ENCODE data around the gene ANKFY1.

DNA sequence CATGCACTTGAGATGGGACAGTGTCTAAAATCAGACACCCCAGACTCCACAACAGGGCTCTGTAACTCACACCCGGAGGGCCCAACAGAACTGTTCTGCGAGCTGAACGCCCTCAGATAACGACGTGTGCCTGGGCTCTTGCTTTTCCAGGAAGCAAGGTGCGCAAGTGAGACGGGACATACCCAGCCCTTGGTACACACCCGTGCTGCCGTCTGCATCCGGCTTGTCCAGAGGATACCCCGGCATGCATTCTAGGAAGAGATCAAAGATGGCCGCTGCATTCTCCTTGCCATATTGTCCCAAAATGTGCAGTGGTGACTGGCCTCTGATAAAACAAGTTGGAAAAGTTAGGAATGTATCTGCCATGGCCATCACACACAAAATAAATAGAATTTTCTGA, 91.4 kb downstream of the ANKFY1 start:
- TF ChIP-seq, protein P1, sequence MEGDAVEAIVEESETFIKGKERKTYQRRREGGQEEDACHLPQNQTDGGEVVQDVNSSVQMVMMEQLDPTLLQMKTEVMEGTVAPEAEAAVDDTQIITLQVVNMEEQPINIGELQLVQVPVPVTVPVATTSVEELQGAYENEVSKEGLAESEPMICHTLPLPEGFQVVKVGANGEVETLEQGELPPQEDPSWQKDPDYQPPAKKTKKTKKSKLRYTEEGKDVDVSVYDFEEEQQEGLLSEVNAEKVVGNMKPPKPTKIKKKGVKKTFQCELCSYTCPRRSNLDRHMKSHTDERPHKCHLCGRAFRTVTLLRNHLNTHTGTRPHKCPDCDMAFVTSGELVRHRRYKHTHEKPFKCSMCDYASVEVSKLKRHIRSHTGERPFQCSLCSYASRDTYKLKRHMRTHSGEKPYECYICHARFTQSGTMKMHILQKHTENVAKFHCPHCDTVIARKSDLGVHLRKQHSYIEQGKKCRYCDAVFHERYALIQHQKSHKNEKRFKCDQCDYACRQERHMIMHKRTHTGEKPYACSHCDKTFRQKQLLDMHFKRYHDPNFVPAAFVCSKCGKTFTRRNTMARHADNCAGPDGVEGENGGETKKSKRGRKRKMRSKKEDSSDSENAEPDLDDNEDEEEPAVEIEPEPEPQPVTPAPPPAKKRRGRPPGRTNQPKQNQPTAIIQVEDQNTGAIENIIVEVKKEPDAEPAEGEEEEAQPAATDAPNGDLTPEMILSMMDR (IDR thresholded peaks at IDR 0.05) = no peak
- TF ChIP-seq POLR2A (IDR thresholded peaks at IDR 0.05) (no peak), POLR2AphosphoS5 (IDR thresholded peaks at IDR 0.05) (no peak)
